ENCODE results near the gene CALY.

CALY gene

GRCh38 chr10:133309100-133309719 lies 27.5 kb downstream of the CALY start:
- DNase-seq, result peak; percentile 93

- DNase-seq, result peak; percentile 93
Measured at GRCh38 chr10:133308421-133309099, 28.1 kb downstream of the CALY start, which contains the start of the genes TUBGCP2 and ZNF511. TSS of gene TUBGCP2 (minus strand) at chr10:133308872. CDS start at chr10:133302941, 5,931 bp downstream. TSS of gene ZNF511 (plus strand) at chr10:133308914. CDS start at chr10:133308944, 30 bp downstream.

- DNase-seq, result peak; percentile 92
Measured at GRCh38 chr10:133307776-133308420, 28.8 kb downstream of the CALY start.

- no peak for DNase-seq
Measured at GRCh38 chr10:133306941-133307379, 29.7 kb downstream of the CALY start.

GRCh38 chr10:133306097-133306476 lies 30.6 kb downstream of the CALY start:
- no peak for DNase-seq

GRCh38 chr10:133303206-133303605 lies 33.5 kb downstream of the CALY start:
- no peak for DNase-seq

GRCh38 chr10:133302230-133302629 lies 34.5 kb downstream of the CALY start:
- no peak for DNase-seq

- no peak for DNase-seq
Measured at GRCh38 chr10:133299738-133300137, 37.0 kb downstream of the CALY start.

GRCh38 chr10:133299224-133299623 lies 37.5 kb downstream of the CALY start:
- no peak for DNase-seq

GRCh38 chr10:133298466-133298865 lies 38.2 kb downstream of the CALY start:
- no peak for DNase-seq

GRCh38 chr10:133297504-133297903 lies 39.2 kb downstream of the CALY start:
- no peak for DNase-seq

- no peak for DNase-seq
Measured at GRCh38 chr10:133295426-133296320, 41.0 kb downstream of the CALY start.

GRCh38 chr10:133294189-133294588 lies 42.5 kb downstream of the CALY start:
- no peak for DNase-seq

- DNase-seq, result no peak
Measured at GRCh38 chr10:133293810-133294119, 42.9 kb downstream of the CALY start.

GRCh38 chr10:133292919-133293809 lies 43.5 kb downstream of the CALY start:
- no peak for DNase-seq

- DNase-seq, result no peak
Measured at GRCh38 chr10:133289761-133290160, 46.9 kb downstream of the CALY start.

- no peak for DNase-seq
Measured at GRCh38 chr10:133287832-133288500, 48.7 kb downstream of the CALY start.

GRCh38 chr10:133286366-133286765 lies 50.3 kb downstream of the CALY start:
- DNase-seq, result no peak

- DNase-seq, result no peak
Measured at GRCh38 chr10:133285217-133285616, 51.5 kb downstream of the CALY start.

- no peak for DNase-seq
Measured at GRCh38 chr10:133283931-133284330, 52.8 kb downstream of the CALY start.

- DNase-seq, result no peak
Measured at GRCh38 chr10:133282846-133283390, 53.8 kb downstream of the CALY start.
